ENCODE data around the gene ZNF175.

DNA sequence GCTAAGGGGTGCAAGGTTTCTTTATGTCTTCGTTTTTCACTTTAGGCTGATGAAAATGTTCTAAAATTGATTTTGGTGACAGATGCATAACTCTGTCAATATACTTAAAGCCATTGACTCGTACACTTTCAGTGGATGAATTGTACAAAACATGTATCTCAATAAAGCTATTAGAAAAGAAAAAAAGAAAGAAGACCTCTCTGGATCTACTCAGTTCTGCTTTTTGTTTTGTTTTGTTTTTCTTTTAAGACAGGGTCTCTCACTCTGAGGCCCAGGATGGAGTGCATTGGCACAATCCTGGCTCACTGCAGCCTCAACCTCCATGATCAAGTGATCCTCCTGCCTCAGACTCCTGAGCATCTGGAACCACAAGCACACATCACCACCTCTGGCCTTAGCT lies 55.6 kb downstream of the ZNF175 start:
- TF ChIP-seq, protein P1, sequence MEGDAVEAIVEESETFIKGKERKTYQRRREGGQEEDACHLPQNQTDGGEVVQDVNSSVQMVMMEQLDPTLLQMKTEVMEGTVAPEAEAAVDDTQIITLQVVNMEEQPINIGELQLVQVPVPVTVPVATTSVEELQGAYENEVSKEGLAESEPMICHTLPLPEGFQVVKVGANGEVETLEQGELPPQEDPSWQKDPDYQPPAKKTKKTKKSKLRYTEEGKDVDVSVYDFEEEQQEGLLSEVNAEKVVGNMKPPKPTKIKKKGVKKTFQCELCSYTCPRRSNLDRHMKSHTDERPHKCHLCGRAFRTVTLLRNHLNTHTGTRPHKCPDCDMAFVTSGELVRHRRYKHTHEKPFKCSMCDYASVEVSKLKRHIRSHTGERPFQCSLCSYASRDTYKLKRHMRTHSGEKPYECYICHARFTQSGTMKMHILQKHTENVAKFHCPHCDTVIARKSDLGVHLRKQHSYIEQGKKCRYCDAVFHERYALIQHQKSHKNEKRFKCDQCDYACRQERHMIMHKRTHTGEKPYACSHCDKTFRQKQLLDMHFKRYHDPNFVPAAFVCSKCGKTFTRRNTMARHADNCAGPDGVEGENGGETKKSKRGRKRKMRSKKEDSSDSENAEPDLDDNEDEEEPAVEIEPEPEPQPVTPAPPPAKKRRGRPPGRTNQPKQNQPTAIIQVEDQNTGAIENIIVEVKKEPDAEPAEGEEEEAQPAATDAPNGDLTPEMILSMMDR (IDR thresholded peaks at IDR 0.05), result no peak
- TF ChIP-seq POLR2A (IDR thresholded peaks at IDR 0.05), result no peak

Data from testis (tissue), 2 donors.